Panc1 (cell line): Measurements from ENCODE around the gene TGFB3. TPM values are rescaled to one million over a fixed set of nuclear protein-coding genes. Genes with fewer than 3 reads are reported as not detected.

ENCODE experiments used
- ATAC-seq: fragments of 200-7000 bp; cut with Tn5 transposase; 2 replicates; pipeline ENCODE4 v1.9.1; 2020; ENCODE audit warnings: mild to moderate bottlenecking, moderate library complexity
- BruUV-seq: library from RNA; stranded (reverse); fragments of 400-500 nt; replicated peaks from 2 replicates; lab custom pipeline; 2021; lab: Mats Ljungman, UMichigan
- CTCF ChIA-PET: fragments of 300-600 bp; sonication (Branson Sonifier 250); formaldehyde crosslinking; loops from one replicate; lab custom pipeline; 2022; ENCODE audit warnings: antibody characterized with exemption; lab: Charles Lee
- POLR2A ChIA-PET: fragments of 300-600 bp; sonication (Branson Sonifier 250); formaldehyde crosslinking; loops from one replicate; lab custom pipeline; 2022; ENCODE audit warnings: antibody characterized with exemption; lab: Charles Lee
- DNase-seq: peaks from one replicate; pipeline ENCODE4 v3.0.0-alpha.2; 2010; ENCODE audit warnings: low read depth, low spot score
- H3K27ac ChIP-seq: 2 replicates; pipeline ENCODE4 v1.5.1; 2011; ENCODE audit warnings: mild to moderate bottlenecking, low read length, inconsistent platforms
- H3K27me3 ChIP-seq: fragments of 200-500 bp; sonication (Bioruptor generic); 2 replicates; pipeline ENCODE4 v1.6.0; 2014; ENCODE audit warnings: low read length, inconsistent platforms; ENCODE audit not compliant: control insufficient read depth, insufficient read depth
- H3K36me3 ChIP-seq: fragments of 200-500 bp; sonication (Bioruptor generic); 2 replicates; pipeline ENCODE4 v1.5.1; 2014; ENCODE audit warnings: inconsistent platforms, mild to moderate bottlenecking, low read length, moderate library complexity; ENCODE audit not compliant: control insufficient read depth, insufficient read depth
- H3K4me1 ChIP-seq: 2 replicates; pipeline ENCODE4 v1.5.1; 2011; ENCODE audit warnings: inconsistent platforms, mild to moderate bottlenecking, low read length, moderate library complexity; ENCODE audit not compliant: control insufficient read depth, insufficient read depth
- H3K4me3 ChIP-seq, 2 experiments: 2 replicates each; pipeline ENCODE4 v1.5.1; 2011 to 2012; ENCODE audit warnings: low read depth in 2 of 2, low read length in 2 of 2, mild to moderate bottlenecking in 2 of 2, inconsistent platforms in 1 of 2, moderate library complexity in 1 of 2
- H3K9me3 ChIP-seq: fragments of 200-500 bp; sonication (Bioruptor generic); 2 replicates; pipeline ENCODE4 v1.5.1; 2014; ENCODE audit warnings: low read depth, mild to moderate bottlenecking, inconsistent platforms, low read length, moderate library complexity; ENCODE audit not compliant: control insufficient read depth, insufficient read depth
- POLR2AphosphoS5 ChIP-seq: IDR thresholded peaks from 2 replicates; pipeline ENCODE4 v1.6.1; 2012; ENCODE audit warnings: mild to moderate bottlenecking, low read depth, low read length, moderate library complexity
- SIN3A ChIP-seq: IDR thresholded peaks from 2 replicates; pipeline ENCODE4 v1.6.1; 2012; ENCODE audit warnings: low read depth, mild to moderate bottlenecking, low read length, moderate library complexity, borderline replicate concordance; ENCODE audit not compliant: insufficient read depth
- TCF7L2 ChIP-seq: IDR thresholded peaks from 2 replicates; pipeline ENCODE4 v1.6.1; 2011; ENCODE audit warnings: mild to moderate bottlenecking, low read depth, low read length, inconsistent platforms
- in situ Hi-C: cut with HindIII; loops from 2 replicates; pipeline ENCODE4 v1.10.0; 2016; ENCODE audit warnings: low sequenced_read_pairs, low pct_unique_long_range_greater_than_20kb
- intact Hi-C: fragments of 100-400 bp; cut with micrococcal nuclease; formaldehyde crosslinking; loops from one replicate; pipeline ENCODE4 v1.10.0; 2022; ENCODE audit not compliant: unreplicated experiment
- total RNA-seq: library from RNA; stranded (reverse); gene quantifications from one replicate; pipeline ENCODE4 v1.2.1, GENCODE V29; 2021; ENCODE audit not compliant: unreplicated experiment
- TF ChIP-seq, protein P1 (sequence below), 2 experiments: IDR thresholded peaks; 2 replicates each; pipeline ENCODE4 v1.6.1; 2011 to 2012; ENCODE audit warnings: low read depth in 2 of 2, control low read depth in 1 of 2, low read length in 1 of 2, mild to moderate bottlenecking in 1 of 2, moderate library complexity in 1 of 2; ENCODE audit not compliant: insufficient read depth in 1 of 2
- TF ChIP-seq, protein P2 (sequence below): fragments of 450-650 bp; IDR thresholded peaks from 2 replicates; pipeline ENCODE4 v1.5.1; 2017; ENCODE audit warnings: mild to moderate bottlenecking

Gene TGFB3
- total RNA-seq, 1 experiment from 2014 or later = 9.6 TPM

DNA sequence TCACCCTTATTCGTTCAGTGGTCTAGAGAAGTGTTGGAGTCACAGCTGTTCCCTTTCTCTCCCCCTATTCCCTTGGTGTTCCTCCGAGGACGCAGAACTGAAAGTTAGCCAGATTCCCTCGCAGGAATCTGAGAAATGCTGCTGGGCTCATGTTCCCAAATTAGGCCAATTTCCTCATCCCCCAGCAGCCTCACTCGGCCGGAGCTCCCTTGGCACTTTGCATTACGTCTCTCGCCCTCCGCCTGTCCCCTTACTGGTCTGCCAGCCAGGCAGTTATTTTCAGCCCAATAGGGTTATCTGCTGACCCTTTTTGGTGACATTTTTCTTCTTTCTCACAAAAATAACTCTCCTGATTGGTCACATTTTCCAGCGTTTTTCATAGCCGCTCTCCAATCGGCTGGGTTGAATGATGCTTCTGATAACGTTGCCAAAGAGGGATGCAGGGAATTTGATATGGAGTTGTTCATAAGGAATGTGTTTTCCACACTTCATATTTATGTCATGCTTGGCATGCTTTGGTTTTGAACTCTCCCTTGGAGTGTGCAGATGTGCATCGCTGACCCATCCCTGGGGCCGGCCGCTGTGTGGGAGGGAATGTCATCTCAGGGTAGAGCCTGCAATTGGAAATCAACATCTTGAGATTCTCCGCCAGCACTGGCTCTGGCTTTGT is 13.7 kb upstream of the TGFB3 start:
- CTCF ChIA-PET = no interaction called here
- POLR2A ChIA-PET = no interaction called here
- BruUV-seq = no TSS peak

DNA sequence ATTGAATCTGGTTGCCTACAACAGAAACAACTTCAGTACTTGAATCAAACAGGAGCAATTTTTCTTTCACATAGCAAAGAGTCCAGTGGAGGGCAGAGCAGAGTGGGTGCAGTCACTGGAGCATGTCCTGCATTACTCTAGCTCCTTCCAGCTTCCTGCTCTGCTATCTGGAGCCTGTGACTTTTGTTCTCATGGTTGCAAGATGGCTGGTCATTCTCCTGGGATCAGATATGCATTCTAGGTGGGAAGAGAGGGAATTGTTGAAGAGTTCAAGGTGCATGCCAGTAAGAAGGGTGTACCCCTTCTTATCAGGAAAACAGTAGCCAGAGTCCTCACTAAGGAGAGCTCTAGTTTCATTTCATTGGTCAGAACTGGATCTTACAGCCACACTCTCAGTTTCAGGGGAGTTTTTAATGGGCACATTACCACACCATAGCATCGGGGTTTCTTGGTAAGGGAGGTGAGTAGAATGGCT is 11.8 kb upstream of the TGFB3 start:
- CTCF ChIA-PET = no interaction called here
- BruUV-seq = no TSS peak
- TF ChIP-seq, protein P1, sequence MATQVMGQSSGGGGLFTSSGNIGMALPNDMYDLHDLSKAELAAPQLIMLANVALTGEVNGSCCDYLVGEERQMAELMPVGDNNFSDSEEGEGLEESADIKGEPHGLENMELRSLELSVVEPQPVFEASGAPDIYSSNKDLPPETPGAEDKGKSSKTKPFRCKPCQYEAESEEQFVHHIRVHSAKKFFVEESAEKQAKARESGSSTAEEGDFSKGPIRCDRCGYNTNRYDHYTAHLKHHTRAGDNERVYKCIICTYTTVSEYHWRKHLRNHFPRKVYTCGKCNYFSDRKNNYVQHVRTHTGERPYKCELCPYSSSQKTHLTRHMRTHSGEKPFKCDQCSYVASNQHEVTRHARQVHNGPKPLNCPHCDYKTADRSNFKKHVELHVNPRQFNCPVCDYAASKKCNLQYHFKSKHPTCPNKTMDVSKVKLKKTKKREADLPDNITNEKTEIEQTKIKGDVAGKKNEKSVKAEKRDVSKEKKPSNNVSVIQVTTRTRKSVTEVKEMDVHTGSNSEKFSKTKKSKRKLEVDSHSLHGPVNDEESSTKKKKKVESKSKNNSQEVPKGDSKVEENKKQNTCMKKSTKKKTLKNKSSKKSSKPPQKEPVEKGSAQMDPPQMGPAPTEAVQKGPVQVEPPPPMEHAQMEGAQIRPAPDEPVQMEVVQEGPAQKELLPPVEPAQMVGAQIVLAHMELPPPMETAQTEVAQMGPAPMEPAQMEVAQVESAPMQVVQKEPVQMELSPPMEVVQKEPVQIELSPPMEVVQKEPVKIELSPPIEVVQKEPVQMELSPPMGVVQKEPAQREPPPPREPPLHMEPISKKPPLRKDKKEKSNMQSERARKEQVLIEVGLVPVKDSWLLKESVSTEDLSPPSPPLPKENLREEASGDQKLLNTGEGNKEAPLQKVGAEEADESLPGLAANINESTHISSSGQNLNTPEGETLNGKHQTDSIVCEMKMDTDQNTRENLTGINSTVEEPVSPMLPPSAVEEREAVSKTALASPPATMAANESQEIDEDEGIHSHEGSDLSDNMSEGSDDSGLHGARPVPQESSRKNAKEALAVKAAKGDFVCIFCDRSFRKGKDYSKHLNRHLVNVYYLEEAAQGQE (IDR thresholded peaks at IDR 0.05; ENCODE audit: insufficient read depth in 1 of 2, low read depth in 2 of 2, low read length in 1 of 2) = no peak
- TF ChIP-seq, protein P2, sequence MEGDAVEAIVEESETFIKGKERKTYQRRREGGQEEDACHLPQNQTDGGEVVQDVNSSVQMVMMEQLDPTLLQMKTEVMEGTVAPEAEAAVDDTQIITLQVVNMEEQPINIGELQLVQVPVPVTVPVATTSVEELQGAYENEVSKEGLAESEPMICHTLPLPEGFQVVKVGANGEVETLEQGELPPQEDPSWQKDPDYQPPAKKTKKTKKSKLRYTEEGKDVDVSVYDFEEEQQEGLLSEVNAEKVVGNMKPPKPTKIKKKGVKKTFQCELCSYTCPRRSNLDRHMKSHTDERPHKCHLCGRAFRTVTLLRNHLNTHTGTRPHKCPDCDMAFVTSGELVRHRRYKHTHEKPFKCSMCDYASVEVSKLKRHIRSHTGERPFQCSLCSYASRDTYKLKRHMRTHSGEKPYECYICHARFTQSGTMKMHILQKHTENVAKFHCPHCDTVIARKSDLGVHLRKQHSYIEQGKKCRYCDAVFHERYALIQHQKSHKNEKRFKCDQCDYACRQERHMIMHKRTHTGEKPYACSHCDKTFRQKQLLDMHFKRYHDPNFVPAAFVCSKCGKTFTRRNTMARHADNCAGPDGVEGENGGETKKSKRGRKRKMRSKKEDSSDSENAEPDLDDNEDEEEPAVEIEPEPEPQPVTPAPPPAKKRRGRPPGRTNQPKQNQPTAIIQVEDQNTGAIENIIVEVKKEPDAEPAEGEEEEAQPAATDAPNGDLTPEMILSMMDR = peak; percentile 4; the same call in 1 of the 2 replicates

More for the DNA sequence above, 13.7 kb upstream of the TGFB3 start:
- DNase-seq (no peak), ATAC-seq (no peak)
- intact Hi-C loops = no loop called here
- no peak overlapping the region for H3K4me3 ChIP-seq
- no peaks in the 10 kb centered on the region for H3K9me3 ChIP-seq
- H3K4me1 ChIP-seq = no peaks in the 10 kb centered on the region
- no peak overlapping the region for H3K27ac ChIP-seq
- no peaks in the 10 kb centered on the region for H3K36me3 ChIP-seq
- H3K27me3 ChIP-seq = no peaks in the 10 kb centered on the region
- TF ChIP-seq, protein P1 (IDR thresholded peaks at IDR 0.05; ENCODE audit: insufficient read depth in 1 of 2, low read depth in 2 of 2, low read length in 1 of 2) = no peak
- TF ChIP-seq SIN3A = no peak
- TF ChIP-seq TCF7L2 = no peak
- TF ChIP-seq, protein P2 = no peak
- no peak for TF ChIP-seq POLR2AphosphoS5
- in situ Hi-C loops = no loop called here

More for the DNA sequence above, 11.8 kb upstream of the TGFB3 start:
- POLR2A ChIA-PET = interaction anchor here (0.7 kb wide), 1 partner anchor 162 kb away, joined by 4 read pairs; no protein-coding TSS in a partner anchor
- Histone ChIP-seq H3K36me3 (no peaks in the 10 kb centered on the region), H3K4me1 (no peaks in the 10 kb centered on the region), H3K27me3 (no peaks in the 10 kb centered on the region), H3K27ac (no peak overlapping the region), H3K4me3 (no peak overlapping the region), H3K9me3 (no peaks in the 10 kb centered on the region)
- intact Hi-C loops = no loop called here
- in situ Hi-C loops = no loop called here
- DNase-seq (no peak), ATAC-seq (no peak)
